ENCODE results near the gene NEU3.
A peak's percentile ranks its signal among the peaks of the same experiment; 100 is the strongest.
"Not testable (repeated sequence)": the region's sequence is repeated elsewhere in the genome, so short reads cannot be mapped to it uniquely, and the experiment has no call there.

NEU3 gene

DNA sequence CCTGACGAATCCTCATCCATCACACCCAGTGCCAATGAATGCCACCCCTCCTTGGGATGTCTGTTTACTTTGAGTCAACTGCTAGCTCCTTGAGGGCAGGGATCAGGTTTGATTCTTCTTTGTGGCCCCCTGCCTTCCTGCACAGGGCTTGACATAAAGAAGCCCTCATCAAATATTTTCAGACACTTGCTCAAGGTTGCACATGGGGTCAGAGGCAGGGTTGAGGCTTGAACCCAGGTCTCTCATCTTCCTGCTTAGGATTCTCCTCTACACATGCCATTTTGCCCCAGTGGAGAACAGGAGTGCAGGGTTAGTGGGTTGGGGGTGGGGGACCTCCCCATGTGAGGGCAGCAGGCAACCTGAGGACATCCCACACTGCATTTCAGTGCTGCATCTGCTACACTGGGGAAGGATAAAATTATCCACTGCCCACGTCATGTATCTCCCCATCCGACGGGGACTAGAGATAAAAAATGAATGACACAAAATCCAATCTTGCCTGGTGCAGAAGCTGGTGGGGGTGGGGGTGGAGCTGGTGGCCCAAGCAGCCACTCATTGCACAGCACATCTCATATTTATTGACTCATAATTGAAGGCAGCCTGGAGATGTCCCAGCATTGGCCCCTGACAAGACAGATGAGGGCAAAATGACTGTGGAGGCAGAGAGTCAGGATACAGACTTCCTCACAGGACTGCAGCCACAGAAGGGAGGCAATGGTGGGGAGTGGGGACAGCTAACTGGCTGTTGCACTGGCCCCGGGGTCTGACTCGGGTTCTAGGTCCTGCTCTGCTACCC is 41.3 kb downstream of the NEU3 start:
- DNase-seq (ENCODE audit: low read depth): no peak

DNA sequence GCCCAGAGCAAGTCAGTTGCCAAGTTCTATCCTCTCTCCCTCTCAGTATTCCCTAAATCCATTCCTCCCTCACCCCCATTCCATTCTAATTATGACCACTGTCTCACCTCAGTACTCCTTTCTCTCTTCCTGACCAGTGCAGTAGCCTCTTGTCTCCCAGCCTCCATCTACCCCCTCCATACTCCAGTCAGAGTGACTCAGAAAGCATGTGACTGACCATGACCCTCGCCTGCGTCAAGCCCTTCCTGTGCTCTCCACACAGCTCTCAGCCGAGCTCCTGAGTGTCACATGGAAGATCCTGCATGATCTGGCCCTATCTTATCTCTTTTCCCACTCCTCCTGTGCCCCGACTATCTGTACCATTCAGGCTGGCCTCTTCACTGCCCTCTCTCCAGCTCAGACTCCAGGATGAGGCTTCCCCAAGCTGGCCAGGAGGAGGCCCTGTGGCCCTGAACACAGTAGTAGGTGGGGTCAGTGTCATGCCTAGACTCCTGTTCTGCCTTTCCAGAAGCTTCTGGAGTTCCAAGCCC is 42.6 kb downstream of the NEU3 start:
- no peak for DNase-seq (ENCODE audit: low read depth)

DNA sequence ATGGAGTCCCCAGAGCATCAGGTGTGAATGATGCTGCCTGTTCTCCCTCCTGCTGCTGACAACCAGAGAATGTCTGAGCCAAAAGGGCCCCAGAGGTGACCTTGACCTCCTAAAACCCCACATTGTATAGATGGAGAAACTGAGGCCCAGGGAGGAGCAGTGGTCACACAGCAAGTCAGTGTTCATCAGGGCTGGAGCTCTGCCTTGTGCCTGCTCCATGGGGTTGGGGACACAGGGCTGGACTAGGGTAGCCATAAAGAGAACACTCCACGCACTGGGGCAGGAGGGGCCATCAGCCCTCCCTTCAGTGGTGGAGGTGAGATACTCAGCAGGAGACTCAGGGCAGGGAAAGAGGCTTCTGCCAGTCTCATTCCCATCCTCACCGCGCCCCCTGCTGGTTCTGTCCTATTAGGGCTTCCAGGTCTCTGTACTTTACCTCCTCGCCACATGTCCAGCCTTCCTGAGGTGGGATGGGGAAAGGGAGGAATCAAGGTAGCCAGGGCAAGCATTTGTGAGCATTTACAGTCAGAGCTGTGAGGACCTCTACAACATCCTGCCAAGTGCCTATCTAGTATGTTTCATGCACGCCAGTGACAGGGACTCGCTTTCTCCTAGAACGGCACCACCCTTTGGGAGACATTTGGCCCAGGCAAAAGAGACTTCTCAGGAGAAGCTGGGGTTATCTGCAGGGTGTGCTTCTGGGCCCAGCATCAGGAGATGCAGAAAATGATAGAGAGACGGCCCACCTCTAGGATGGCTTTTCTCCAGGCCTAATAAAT is 43.2 kb downstream of the NEU3 start:
- DNase-seq (ENCODE audit: low read depth): peak; percentile 23

DNA sequence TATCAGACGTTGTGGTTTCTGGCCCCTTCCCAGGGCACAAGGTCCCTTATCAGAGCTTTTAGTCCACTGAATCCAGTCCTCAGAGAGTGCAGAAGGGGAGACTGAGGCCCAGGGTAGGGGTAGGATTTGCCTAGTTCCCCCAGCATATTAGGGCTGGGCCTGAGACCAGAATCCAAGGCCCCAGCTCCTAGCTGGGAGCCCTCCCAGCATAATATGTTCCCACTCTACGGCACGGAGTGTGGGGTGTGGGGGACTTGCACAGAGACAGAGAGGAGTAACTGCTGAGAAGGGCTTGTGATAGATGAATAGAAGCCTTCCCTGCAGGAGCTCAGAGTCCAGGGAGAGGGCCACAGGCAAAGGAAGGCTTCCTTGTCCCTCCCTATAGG is 43.8 kb downstream of the NEU3 start:
- DNase-seq (ENCODE audit: low read depth): no peak

DNA sequence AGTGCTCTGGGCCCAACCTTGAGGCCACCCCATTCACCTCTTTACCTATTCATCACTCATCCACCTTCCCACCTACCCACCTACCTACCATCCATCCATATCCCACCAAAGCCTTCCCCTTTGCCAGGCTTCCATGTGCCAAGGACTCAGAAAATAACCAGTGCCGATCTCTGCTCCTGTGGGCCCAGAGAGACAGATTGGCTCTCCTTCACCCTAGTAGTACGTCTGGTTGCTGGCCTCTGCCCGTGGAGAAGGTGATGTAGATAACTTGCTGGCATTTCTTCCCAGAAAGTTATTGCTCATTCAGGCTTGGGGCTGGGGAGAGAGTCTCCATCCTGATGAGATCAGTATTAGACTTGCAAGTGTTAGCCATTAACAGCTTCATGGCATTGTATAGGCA is 45.2 kb downstream of the NEU3 start:
- DNase-seq (ENCODE audit: low read depth): no peak

DNA sequence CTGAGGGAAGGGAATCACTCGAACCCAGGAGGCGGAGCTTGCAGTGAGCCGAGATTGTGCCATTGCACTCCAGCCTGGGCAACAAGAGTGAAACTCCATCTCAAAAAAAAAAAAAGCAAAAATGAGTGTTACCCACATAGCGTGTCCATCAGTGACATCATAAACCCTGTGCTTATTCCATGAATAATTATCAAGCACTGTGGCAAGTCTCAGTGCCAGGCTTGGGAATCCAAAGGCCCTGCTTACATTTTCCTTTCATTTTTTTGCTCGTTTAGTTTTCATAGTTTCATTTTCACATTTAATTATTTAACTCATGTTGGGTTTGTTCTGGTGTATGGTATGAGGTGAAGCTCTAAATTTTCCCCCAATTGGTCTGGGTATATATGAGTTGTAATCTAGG is 46.5 kb downstream of the NEU3 start:
- no peak for DNase-seq (ENCODE audit: low read depth)

DNA sequence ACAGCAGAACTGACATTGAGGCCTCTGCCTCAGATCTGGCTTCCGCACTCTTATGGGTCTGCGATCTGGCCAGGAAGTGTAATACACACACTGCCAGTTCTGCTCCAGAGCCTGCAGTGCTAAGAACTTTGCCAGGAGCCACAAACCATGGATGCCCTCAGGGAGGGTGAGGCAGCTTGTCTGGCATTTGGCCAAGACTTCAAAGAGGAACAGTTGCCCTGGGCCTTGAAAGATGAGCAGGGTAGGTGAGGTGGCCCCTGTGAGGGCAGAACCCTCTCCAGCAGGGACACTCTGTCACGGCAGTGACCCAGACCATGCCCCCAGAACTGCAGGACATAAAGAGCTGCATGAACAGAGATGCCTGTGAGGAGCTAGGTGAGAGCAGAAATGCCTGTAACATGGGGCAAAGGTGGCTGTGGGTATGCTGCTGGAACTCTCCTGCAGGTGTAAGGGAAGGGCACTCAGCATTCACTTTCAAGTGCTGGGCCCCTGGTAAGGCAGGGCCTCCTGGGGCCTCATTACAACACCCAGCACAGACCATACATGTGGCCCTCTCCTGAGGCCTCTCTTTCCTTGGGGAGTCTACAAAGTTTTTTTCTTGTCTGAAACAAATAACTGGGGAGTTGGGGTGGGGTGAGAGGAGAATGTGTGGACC is 47.3 kb downstream of the NEU3 start:
- no peak for DNase-seq (ENCODE audit: low read depth)

DNA sequence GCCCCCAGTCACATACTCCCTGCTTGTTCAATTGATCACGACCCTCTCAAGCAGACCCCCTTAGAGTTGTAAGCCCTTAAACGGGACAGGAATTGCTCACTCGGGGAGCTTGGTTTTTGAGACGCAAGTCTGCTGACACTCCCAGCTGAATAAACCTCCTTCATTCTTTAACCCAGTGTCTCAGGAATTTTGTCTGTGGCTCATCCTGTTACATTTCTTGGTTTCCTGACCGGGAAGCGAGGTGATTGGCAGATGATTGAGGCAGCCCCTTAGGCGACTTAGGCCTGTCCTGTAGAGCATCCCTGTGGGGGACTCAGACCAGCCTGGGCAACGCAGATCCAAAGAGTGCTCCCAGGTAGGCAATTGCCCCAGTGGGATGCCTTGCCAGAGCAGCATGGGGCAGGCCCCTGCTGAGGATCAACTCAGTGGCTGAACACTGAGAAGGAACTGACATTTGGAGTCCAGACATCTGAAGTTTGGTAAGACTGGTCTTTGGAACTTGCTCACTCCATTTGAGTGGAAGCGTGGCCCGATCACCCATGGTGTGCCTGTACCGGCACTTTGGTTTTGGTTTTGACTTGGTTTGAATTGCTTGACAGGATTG is 51.5 kb downstream of the NEU3 start:
- no peak for DNase-seq (ENCODE audit: low read depth)

DNA sequence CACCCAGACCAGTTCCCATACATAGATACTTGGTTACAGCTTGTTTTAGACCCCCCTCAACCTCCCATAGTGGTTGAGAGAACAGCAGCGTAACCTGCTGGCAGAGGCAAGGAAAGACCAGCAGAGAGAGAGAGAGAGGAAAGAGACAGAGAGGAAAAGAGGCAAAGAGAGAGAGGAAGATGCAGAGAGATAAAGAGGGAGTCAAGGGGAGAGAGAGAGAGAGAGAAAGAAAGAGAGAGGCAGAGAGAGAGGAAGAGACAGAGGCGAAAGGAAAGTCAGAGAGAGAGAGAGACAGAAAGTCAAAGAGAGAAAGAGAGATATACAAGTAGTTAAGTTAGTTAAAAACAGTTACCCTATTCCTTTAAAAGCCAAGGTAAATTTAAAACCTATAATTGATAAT is 52.5 kb downstream of the NEU3 start:
- DNase-seq (ENCODE audit: low read depth): no peak

DNA sequence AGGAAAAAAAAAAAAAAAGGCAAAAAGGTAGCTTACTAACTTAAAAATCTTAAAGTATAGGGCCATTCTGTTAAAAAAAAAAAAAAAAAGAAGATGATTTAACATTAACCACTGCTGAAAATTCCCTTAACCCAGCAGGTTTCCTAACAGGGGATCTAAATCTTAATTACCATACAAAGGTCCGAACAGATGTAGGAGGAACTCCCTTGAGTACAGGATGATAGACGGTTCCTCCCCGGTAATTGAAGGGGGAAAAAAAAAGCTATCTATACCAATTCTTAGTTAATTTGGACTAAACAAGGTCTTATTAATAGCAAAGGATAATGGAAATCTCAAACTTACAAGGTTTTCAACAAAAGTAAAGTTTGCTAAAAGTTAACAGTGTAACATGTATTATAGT is 53.1 kb downstream of the NEU3 start:
- not testable (repeated sequence) for DNase-seq (ENCODE audit: low read depth)

DNA sequence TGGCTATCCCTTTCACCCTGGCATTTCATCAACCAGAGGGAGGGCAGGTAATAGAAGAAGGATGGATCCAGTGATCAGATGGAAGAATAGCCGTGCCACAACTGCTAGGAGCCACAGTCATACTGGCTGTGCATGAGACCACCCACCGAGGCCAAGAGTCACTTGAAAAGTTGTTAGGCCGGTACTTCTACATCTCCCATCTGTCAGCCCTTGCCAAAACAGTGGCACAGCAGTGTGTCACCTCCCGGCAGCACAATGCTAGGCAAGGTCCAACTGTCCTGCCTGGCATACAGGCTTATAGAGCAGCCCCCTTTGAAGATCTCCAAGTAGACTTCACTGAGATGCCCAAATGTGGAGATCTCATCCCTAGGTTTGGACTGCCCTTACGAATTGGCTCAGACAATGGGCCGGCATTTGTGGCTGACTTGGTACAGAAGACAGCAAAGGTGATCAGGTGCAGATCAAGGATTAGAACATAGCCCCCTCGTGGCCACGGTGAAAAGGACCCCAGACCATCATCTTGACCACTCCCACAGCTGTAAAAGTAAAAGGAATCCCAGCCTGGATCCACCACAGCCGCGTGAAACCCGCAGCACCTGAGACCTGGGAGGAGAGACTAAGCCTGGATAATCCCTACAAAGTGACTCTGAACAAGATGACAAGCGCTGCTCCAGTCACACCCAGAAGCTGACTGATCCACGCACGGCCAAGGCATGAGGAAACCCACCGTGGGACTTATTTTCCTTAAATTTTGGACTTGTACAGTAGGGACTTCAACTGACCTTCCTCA is 55.8 kb downstream of the NEU3 start:
- DNase-seq (ENCODE audit: low read depth): not testable (repeated sequence)

DNA sequence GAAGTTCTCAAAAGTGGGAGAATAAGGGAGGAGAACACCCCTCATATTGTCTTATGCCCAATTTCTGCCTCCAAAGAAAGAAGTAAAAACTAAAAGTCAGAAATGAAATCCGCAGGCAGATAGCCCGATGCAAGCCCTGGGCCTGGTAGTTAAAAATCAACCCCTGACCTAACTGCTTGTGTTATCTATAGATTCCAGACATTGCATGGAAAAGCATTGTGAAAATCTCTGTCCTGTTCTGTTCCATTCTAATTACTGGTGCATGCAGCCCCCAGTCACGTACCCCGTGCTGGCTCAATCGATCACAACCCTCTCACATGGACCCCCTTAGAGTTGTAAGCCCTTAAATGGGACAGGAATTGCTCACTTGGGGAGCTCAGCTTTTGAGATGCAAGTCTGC is 57.9 kb downstream of the NEU3 start:
- DNase-seq (ENCODE audit: low read depth): not testable (repeated sequence)

DNA sequence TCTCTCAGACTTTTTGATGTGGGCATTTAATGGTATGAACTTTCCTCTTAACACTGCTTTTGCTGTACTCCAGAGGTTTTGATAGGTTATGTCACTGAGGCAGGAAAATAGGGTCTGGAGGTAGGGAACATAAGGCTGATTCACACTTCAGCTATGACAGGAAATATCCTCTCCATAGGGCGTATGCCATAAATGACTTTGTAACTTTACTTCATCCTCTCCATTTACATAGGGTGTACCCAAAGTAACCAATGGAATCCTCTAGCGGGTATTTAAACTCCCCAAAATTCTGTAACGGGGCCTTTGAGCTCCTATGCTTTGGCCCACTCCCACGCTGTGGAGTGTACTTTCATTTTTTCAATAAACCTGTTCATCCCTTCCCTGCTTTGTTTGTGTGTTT is 58.5 kb downstream of the NEU3 start:
- no peak for DNase-seq (ENCODE audit: low read depth)

DNA sequence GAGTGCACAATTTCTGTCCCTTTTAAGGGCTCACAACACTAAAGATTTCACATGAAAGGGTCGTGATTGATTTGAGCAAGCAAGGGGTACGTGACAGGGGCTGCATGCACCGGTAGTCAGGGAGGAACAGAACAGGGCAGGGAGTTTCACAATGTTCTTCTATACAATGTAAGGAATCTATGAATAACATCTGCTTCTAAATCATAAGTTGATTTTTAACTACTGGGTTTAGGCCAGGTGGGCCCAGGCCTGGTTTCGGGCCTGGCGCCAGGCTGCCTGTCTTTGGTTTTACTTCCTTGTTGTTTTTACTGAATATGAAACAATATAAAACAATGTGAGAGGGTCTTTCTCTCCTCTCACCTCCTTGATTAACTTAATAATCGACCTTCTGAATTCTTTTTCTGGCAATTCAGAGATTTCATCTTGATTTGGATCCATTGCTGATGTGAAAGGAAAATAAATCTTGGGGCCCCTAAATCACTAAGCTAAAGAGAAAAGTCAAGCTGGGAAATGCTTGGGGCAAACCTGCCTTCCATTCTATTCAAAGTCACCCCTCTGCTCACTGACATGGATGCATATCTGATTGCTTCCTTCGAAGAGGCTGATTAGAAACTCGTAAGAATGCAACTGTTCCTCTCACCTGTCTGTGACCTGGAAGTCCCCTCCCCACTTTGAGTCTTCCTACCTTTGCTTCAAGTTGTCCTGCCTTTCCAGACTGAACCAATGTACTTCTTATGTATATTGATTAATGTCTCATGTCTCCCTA is 61.0 kb downstream of the NEU3 start:
- DNase-seq (ENCODE audit: low read depth): not testable (repeated sequence)

DNA sequence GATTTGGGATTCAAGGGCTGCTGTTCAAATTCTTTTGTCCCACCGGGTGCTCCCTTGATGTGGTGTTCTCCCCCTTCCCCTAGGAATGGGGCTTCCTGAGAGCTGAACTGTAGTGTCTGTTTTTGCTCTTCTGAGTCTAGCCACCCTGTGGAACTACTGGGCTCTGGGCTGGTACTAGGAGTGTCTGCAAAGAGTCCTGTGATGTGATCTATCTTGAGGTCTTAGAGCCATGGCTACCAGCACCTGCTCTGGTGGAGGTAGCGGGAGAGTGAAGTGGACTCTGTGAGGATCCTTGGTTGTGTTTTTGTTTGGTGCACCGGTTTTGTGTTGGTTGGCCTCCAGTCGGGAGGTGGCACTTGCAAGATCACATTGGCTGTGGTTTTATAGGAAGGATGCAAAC is 61.8 kb downstream of the NEU3 start:
- DNase-seq (ENCODE audit: low read depth): no peak

DNA sequence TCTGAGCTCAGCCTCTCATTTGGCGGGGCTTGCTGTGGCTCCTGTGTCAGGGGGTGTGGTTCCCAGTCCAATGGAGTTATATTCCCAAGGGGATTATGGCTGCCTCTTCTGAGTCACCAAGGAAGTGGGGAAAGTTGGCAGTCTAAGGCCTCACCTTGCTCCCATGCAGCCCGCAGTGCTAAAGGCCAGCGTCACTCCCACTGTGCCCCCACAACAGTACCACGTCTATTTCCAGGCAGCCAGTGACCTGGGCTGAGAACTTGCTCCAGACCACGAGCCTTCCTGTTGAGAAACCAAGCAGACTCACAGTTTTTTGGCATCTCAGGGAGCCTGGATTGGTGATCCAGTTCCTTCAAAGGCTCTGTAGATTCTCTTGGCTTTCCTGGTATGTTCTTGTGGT is 62.3 kb downstream of the NEU3 start:
- no peak for DNase-seq (ENCODE audit: low read depth)

DNA sequence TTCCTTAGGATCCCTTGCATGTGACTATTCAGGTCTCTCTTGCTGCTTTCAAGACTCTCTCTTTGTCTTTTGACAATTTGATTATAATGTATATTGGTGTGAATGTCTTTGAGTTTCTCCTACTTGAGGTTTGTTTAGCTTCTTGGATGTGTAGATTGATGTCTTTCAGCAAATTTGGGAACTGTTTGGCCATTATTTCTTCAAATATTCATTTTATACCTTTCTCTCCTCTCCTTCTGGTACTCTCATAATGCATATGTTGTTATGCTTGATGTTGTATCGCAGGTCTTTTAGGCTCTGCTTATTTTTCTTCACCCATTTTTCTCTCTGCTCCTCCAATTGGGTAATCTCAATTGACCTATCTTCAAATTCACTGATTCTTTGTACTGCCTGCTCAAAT is 63.7 kb downstream of the NEU3 start:
- no peak for DNase-seq (ENCODE audit: low read depth)

DNA sequence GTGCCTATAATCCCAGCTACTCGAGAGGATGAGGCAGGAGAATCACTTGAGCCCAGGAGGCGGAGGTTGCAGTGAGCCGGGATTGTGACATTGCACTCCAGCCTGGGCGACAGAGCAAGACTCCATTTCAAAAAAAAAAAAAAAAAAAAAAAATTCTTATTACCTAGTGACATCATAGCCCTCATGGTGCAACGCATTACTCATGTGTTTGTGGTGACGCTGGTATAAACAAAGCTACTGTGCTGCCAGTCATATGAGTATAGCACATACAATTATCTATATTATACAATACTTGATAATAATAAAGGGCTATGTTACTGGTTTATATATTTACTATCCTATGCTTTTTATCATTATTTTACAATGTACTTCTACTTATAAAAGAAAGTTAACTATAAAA is 66.8 kb downstream of the NEU3 start:
- no peak for DNase-seq (ENCODE audit: low read depth)

DNA sequence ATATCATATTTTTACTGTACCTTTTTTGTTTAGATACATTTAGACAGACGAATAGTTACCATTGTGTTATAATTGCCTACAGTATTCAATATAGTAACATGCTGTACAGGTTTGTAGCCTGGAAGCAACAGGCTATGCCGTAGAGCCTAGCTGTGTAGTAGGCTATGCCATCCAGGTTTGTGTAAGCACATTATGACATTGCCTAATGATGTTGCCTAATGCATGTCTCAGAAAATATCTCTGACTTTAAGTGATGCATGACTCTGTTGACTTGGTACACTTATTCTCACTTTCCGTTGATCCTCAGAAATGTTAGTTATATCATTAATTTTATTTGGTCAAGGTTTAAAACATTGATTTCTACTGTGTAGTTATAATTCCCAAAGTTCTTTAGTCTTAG is 68.1 kb downstream of the NEU3 start:
- no peak for DNase-seq (ENCODE audit: low read depth)

DNA sequence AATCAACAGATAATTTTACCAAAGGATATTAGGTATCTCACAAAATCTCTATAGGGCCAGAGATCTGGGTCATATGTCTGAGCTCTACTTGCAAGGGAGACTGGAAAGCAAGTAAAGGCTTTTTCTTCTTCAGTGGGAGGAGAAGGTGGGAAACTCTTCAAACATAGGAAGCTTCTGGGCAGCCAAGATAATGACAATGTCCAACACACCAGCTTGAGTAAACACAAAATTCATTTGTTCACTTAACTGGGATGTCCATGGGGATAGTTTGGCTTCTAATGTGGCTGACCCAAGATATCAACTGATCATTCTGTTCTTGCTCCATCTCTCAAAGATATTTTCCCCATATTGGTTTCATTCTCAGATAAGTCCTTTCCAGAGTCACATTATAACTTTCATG is 70.6 kb downstream of the NEU3 start:
- no peak for DNase-seq (ENCODE audit: low read depth)

Data from stimulated activated CD8-positive, alpha-beta memory T cell treated with anti-CD3 and anti-CD28 coated beads, Interleukin-12 subunit alpha, Interleukin-12 subunit beta, amount 100 ng/mL, for 4 hours (primary cell).